ENCODE measurements around the gene RNF111. TPM values are rescaled to one million over a fixed set of nuclear protein-coding genes. Genes with fewer than 3 reads are reported as not detected.
"Not testable (repeated sequence)": the region's sequence is repeated elsewhere in the genome, so short reads cannot be mapped to it uniquely, and the experiment has no call there.

The RNF111 gene
- total and polyA plus RNA-seq, 5 donors from 2014 or later: 17.2 to 58.2 (median 19.8) TPM

- DNase-seq (no peak), ATAC-seq (ENCODE audit: low read depth in 2 of 2) (no peak)
- H3K4me3 Mint-ChIP-seq: peak overlapping the region in 1 of 4 donors; percentile 7
- no peak overlapping the region for H3K4me3 ChIP-seq (ENCODE audit: low read depth, low read length)
- H3K9me3 Mint-ChIP-seq: no peaks in the 10 kb centered on the region
- peaks cover 4% of the 10 kb centered on the region for H3K36me3 ChIP-seq (ENCODE audit: control insufficient read depth, insufficient read depth, low read length)
- no peaks in the 10 kb centered on the region for H3K36me3 Mint-ChIP-seq
- H3K27ac ChIP-seq (ENCODE audit: insufficient read depth, low read length, poor library complexity, severe bottlenecking): no peak overlapping the region
- H3K4me1 Mint-ChIP-seq: peaks cover 0 to 8% (median 3%) of the 10 kb centered on the region in 4 donors
- no peaks in the 10 kb centered on the region for H3K27me3 Mint-ChIP-seq
- H3K27me3 ChIP-seq (ENCODE audit: control insufficient read depth, insufficient read depth, low read length): no peaks in the 10 kb centered on the region
- H3K4me1 ChIP-seq (ENCODE audit: control insufficient read depth, insufficient read depth, low read length, poor library complexity, severe bottlenecking): no peaks in the 10 kb centered on the region
- peak overlapping the region in 1 of 3 donors; percentile 6 for H3K27ac Mint-ChIP-seq
- no peaks in the 10 kb centered on the region for H3K9me3 ChIP-seq (ENCODE audit: control insufficient read depth in 2 of 2, low read length in 2 of 2)
Observed at GRCh38 chr15:59120937-59121336, 133.5 kb downstream of the RNF111 start.

- Histone ChIP-seq H3K4me1 (ENCODE audit: control insufficient read depth, insufficient read depth, low read length, poor library complexity, severe bottlenecking) (no peaks in the 10 kb centered on the region), H3K27ac (ENCODE audit: insufficient read depth, low read length, poor library complexity, severe bottlenecking) (no peak overlapping the region), H3K27me3 (ENCODE audit: control insufficient read depth, insufficient read depth, low read length) (no peaks in the 10 kb centered on the region), H3K4me3 (ENCODE audit: low read depth, low read length) (no peak overlapping the region), H3K36me3 (ENCODE audit: control insufficient read depth, insufficient read depth, low read length) (no peaks in the 10 kb centered on the region), H3K9me3 (ENCODE audit: control insufficient read depth in 2 of 2, low read length in 2 of 2) (no peaks in the 10 kb centered on the region)
- no peaks in the 10 kb centered on the region for H3K27me3 Mint-ChIP-seq
- peaks cover 0 to 20% (median 6%) of the 10 kb centered on the region in 4 donors for H3K4me1 Mint-ChIP-seq
- H3K36me3 Mint-ChIP-seq: peaks cover 9% of the 10 kb centered on the region
- no peak for DNase-seq
- no peak overlapping the region for H3K4me3 Mint-ChIP-seq
- peaks cover 0 to 5% (median 0%) of the 10 kb centered on the region in 7 donors for H3K9me3 Mint-ChIP-seq
- ATAC-seq (ENCODE audit: low read depth in 2 of 2): no peak
- peak overlapping the region in 2 of 3 donors; percentile 15 to 32 for H3K27ac Mint-ChIP-seq
Observed at GRCh38 chr15:59124261-59124660, 136.8 kb downstream of the RNF111 start.

- not testable (repeated sequence) for H3K36me3 ChIP-seq (ENCODE audit: control insufficient read depth, insufficient read depth, low read length); DNase-seq; H3K27me3 Mint-ChIP-seq
Observed at GRCh38 chr15:59125683-59126082, 138.2 kb downstream of the RNF111 start.

GRCh38 chr15:59127255-59127654 is 139.8 kb downstream of the RNF111 start:
- not testable (repeated sequence) for ATAC-seq (ENCODE audit: low read depth in 2 of 2); H3K4me3 Mint-ChIP-seq; H3K27ac Mint-ChIP-seq; DNase-seq; H3K27ac ChIP-seq (ENCODE audit: insufficient read depth, low read length, poor library complexity, severe bottlenecking); H3K4me1 ChIP-seq (ENCODE audit: control insufficient read depth, insufficient read depth, low read length, poor library complexity, severe bottlenecking); H3K36me3 ChIP-seq (ENCODE audit: control insufficient read depth, insufficient read depth, low read length); H3K27me3 ChIP-seq (ENCODE audit: control insufficient read depth, insufficient read depth, low read length); H3K9me3 ChIP-seq (ENCODE audit: control insufficient read depth in 2 of 2, low read length in 2 of 2); H3K27me3 Mint-ChIP-seq; H3K4me3 ChIP-seq (ENCODE audit: low read depth, low read length); H3K36me3 Mint-ChIP-seq
- Mint-ChIP-seq H3K9me3 (peaks cover 0 to 11% (median 5%) of the 10 kb centered on the region in 7 donors), H3K4me1 (peaks cover 0 to 15% (median 5%) of the 10 kb centered on the region in 4 donors)

More at GRCh38 chr15:59125683-59126082, 138.2 kb downstream of the RNF111 start:
- ATAC-seq (ENCODE audit: low read depth in 2 of 2); H3K4me3 Mint-ChIP-seq; H3K27me3 ChIP-seq (ENCODE audit: control insufficient read depth, insufficient read depth, low read length); H3K9me3 ChIP-seq (ENCODE audit: control insufficient read depth in 2 of 2, low read length in 2 of 2); H3K27ac ChIP-seq (ENCODE audit: insufficient read depth, low read length, poor library complexity, severe bottlenecking); H3K4me1 ChIP-seq (ENCODE audit: control insufficient read depth, insufficient read depth, low read length, poor library complexity, severe bottlenecking); H3K36me3 Mint-ChIP-seq; H3K4me3 ChIP-seq (ENCODE audit: low read depth, low read length): not testable (repeated sequence)
- H3K4me1 Mint-ChIP-seq: peaks cover 0 to 15% (median 7%) of the 10 kb centered on the region in 4 donors
- H3K9me3 Mint-ChIP-seq: peaks cover 0 to 11% (median 5%) of the 10 kb centered on the region in 7 donors
- H3K27ac Mint-ChIP-seq: peak overlapping the region in 2 of 3 donors; percentile 20 to 41

- Mint-ChIP-seq H3K27ac (no peak overlapping the region), H3K4me3 (no peak overlapping the region), H3K9me3 (peaks cover 0 to 11% (median 5%) of the 10 kb centered on the region in 7 donors), H3K27me3 (no peaks in the 10 kb centered on the region), H3K4me1 (peaks cover 0 to 15% (median 5%) of the 10 kb centered on the region in 4 donors), H3K36me3 (peaks cover 9% of the 10 kb centered on the region)
- Histone ChIP-seq H3K9me3 (ENCODE audit: control insufficient read depth in 2 of 2, low read length in 2 of 2) (peaks cover 0 to 2% of the 10 kb centered on the region in 2 experiments), H3K4me1 (ENCODE audit: control insufficient read depth, insufficient read depth, low read length, poor library complexity, severe bottlenecking) (no peaks in the 10 kb centered on the region), H3K27ac (ENCODE audit: insufficient read depth, low read length, poor library complexity, severe bottlenecking) (no peak overlapping the region), H3K4me3 (ENCODE audit: low read depth, low read length) (no peak overlapping the region), H3K36me3 (ENCODE audit: control insufficient read depth, insufficient read depth, low read length) (no peaks in the 10 kb centered on the region), H3K27me3 (ENCODE audit: control insufficient read depth, insufficient read depth, low read length) (no peaks in the 10 kb centered on the region)
- ATAC-seq (ENCODE audit: low read depth in 2 of 2): no peak
- DNase-seq: no peak
Observed at GRCh38 chr15:59131456-59131855, 144.0 kb downstream of the RNF111 start.

GRCh38 chr15:59131969-59132562 is 144.6 kb downstream of the RNF111 start:
- no peaks in the 10 kb centered on the region for H3K36me3 ChIP-seq (ENCODE audit: control insufficient read depth, insufficient read depth, low read length)
- ATAC-seq (ENCODE audit: low read depth in 2 of 2) (no peak), DNase-seq (no peak)
- no peak overlapping the region for H3K4me3 ChIP-seq (ENCODE audit: low read depth, low read length)
- peaks cover 0 to 2% of the 10 kb centered on the region in 2 experiments for H3K9me3 ChIP-seq (ENCODE audit: control insufficient read depth in 2 of 2, low read length in 2 of 2)
- Mint-ChIP-seq H3K9me3 (peaks cover 0 to 11% (median 5%) of the 10 kb centered on the region in 7 donors), H3K27me3 (no peaks in the 10 kb centered on the region), H3K4me3 (no peak overlapping the region), H3K4me1 (peaks cover 0 to 15% (median 6%) of the 10 kb centered on the region in 4 donors), H3K27ac (no peak overlapping the region), H3K36me3 (peaks cover 7% of the 10 kb centered on the region)
- H3K27me3 ChIP-seq (ENCODE audit: control insufficient read depth, insufficient read depth, low read length): no peaks in the 10 kb centered on the region
- no peaks in the 10 kb centered on the region for H3K4me1 ChIP-seq (ENCODE audit: control insufficient read depth, insufficient read depth, low read length, poor library complexity, severe bottlenecking)
- no peak overlapping the region for H3K27ac ChIP-seq (ENCODE audit: insufficient read depth, low read length, poor library complexity, severe bottlenecking)

GRCh38 chr15:59133929-59134427 is 146.5 kb downstream of the RNF111 start:
- DNase-seq (no peak), ATAC-seq (ENCODE audit: low read depth in 2 of 2) (no peak)
- Mint-ChIP-seq H3K9me3 (peaks cover 0 to 11% (median 1%) of the 10 kb centered on the region in 7 donors), H3K27me3 (no peaks in the 10 kb centered on the region), H3K4me3 (no peak overlapping the region), H3K4me1 (peaks cover 7 to 17% (median 12%) of the 10 kb centered on the region in 4 donors), H3K36me3 (no peaks in the 10 kb centered on the region), H3K27ac (no peak overlapping the region)
- Histone ChIP-seq H3K36me3 (ENCODE audit: control insufficient read depth, insufficient read depth, low read length) (no peaks in the 10 kb centered on the region), H3K27ac (ENCODE audit: insufficient read depth, low read length, poor library complexity, severe bottlenecking) (no peak overlapping the region), H3K4me3 (ENCODE audit: low read depth, low read length) (no peak overlapping the region), H3K27me3 (ENCODE audit: control insufficient read depth, insufficient read depth, low read length) (no peaks in the 10 kb centered on the region), H3K9me3 (ENCODE audit: control insufficient read depth in 2 of 2, low read length in 2 of 2) (peaks cover 0 to 2% of the 10 kb centered on the region in 2 experiments), H3K4me1 (ENCODE audit: control insufficient read depth, insufficient read depth, low read length, poor library complexity, severe bottlenecking) (no peaks in the 10 kb centered on the region)

- Mint-ChIP-seq H3K4me3 (peak overlapping the region in 2 of 4 donors; percentile 12 to 28), H3K4me1 (peaks cover 9 to 27% (median 16%) of the 10 kb centered on the region in 4 donors), H3K27me3 (no peaks in the 10 kb centered on the region), H3K9me3 (no peaks in the 10 kb centered on the region), H3K27ac (peak overlapping the region; percentile 2 to 77 (median 63)), H3K36me3 (no peaks in the 10 kb centered on the region)
- Histone ChIP-seq H3K4me3 (ENCODE audit: low read depth, low read length) (peak overlapping the region; percentile 28), H3K27me3 (ENCODE audit: control insufficient read depth, insufficient read depth, low read length) (no peaks in the 10 kb centered on the region), H3K9me3 (ENCODE audit: control insufficient read depth in 2 of 2, low read length in 2 of 2) (no peaks in the 10 kb centered on the region), H3K27ac (ENCODE audit: insufficient read depth, low read length, poor library complexity, severe bottlenecking) (no peak overlapping the region), H3K4me1 (ENCODE audit: control insufficient read depth, insufficient read depth, low read length, poor library complexity, severe bottlenecking) (no peaks in the 10 kb centered on the region), H3K36me3 (ENCODE audit: control insufficient read depth, insufficient read depth, low read length) (no peaks in the 10 kb centered on the region)
- ATAC-seq (ENCODE audit: low read depth in 2 of 2): no peak
- DNase-seq: peak in 1 of 3 donors; percentile 29
Observed at GRCh38 chr15:59137566-59137965, 150.1 kb downstream of the RNF111 start.

All from CD4-positive, CD25-positive, alpha-beta regulatory T cell (primary cell).